Body of pancreas (tissue), 4 donors: ENCODE results near the gene ST6GAL1. TPM values are rescaled to one million over a fixed set of nuclear protein-coding genes. Genes with fewer than 3 reads are reported as not detected.

Experiments
- ATAC-seq: fragments of 150-250 bp; one replicate; pipeline ENCODE4 v1.9.1; 2016
- DNase-seq, 4 donors: peaks; one replicate each; pipeline ENCODE4 v3.0.0-alpha.2; 2019
- H3K27ac ChIP-seq, 4 donors: fragments of 200-600 bp; sonication (generic); 1 replicate in 3 of 4; 2 replicates in 1 of 4; pipeline versions ENCODE4 v1.5.1 to v1.6.1; 2016 to 2019; ENCODE audit warnings: mild to moderate bottlenecking in 1 of 4, mixed read lengths in 1 of 4, moderate library complexity in 1 of 4
- H3K27me3 ChIP-seq, 2 donors: fragments of 200-600 bp; sonication (generic); one replicate each; pipeline ENCODE4 v1.6.0; 2016; ENCODE audit warnings: mild to moderate bottlenecking in 1 of 2
- H3K36me3 ChIP-seq, 2 donors: fragments of 200-600 bp; sonication (generic); replicated peaks in 1 of 2; 2 replicates each; pipeline ENCODE4 v1.5.1; 2016; ENCODE audit warnings: low read depth in 2 of 2; ENCODE audit not compliant: insufficient read depth in 1 of 2
- H3K4me1 ChIP-seq: fragments of 200-600 bp; sonication (generic); one replicate; pipeline ENCODE4 v1.6.0; 2016
- H3K4me3 ChIP-seq, 2 donors: fragments of 200-600 bp; sonication (generic); 1 replicate in 1 of 2; 2 replicates in 1 of 2; pipeline ENCODE4 v1.5.1; 2016 to 2019
- H3K9me3 ChIP-seq, 3 donors: fragments of 200-600 bp; sonication (generic); 1 replicate in 2 of 3; 2 replicates in 1 of 3; pipeline ENCODE4 v1.5.1; 2016
- POLR2A ChIP-seq, 3 donors: fragments of 450-650 bp; IDR thresholded peaks; one replicate each; pipeline ENCODE4 v1.6.1; 2016; ENCODE audit warnings: antibody characterized with exemption in 3 of 3, mild to moderate bottlenecking in 2 of 3
- WGBS, 2 donors: methylation state at CpG; one replicate each; pipeline ENCODE4 v1.1.5; 2017; 5-methylcytosine and 5-hydroxymethylcytosine counted together
- intact Hi-C: fragments of 100-400 bp; cut with DNase I; formaldehyde crosslinking; loops from one replicate; pipeline ENCODE4 v1.15.1; 2023
- total RNA-seq, 2 donors: library from RNA; depleted of rRNA; stranded (reverse); fragments of >200 nt; gene quantifications; one replicate each; pipeline ENCODE4 v1.1.0, GENCODE V29; 2016
- TF ChIP-seq, protein P1 (sequence below), 7 experiments: fragments of 450-650 bp in 4 of 7; fragments of 200-600 bp in 3 of 7; sonication (generic) in 3 of 7; IDR thresholded peaks; one replicate each; pipeline ENCODE4 v1.5.1; 2016 to 2019; ENCODE audit warnings: antibody characterized with exemption in 7 of 7

ST6GAL1 gene
- total RNA-seq, 2 donors from 2014 or later, result 10.2 to 12.2 TPM

DNA sequence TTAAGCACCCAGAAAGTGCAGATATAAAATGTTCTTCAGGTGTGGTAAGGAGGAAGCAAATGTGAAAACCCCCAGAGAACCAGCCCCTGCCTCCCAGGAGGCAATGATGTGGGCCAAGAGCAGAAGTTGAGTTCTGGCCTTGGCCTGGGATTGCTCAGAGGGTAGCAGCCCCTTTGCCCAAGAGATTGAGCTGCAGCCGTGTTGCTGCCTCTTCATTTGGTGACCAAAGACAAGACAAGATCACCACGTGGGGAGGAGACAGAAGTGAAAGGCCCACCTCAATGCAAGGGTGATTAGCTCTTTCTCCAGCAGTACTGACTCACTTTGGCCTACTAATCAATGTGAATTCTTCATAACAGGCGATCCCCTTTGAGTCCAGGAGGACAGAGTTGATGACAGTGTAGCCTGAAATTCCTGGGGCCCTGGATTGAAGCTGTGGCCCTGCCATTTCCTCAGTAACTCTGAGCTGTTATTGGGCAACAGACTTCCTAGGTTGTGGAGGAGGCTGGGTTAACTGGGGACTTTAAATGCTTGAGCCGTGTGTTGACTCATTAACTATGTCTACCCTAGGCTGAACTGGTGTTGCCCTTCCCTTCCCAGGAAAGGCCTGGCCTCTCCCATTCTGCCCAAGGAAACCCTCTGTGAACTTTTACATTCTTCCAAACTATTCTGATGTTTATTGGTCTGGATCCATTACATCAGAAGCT is 86.5 kb downstream of the ST6GAL1 start:
- 53 to 57% methylated on average over 4 of the region's 4 CpGs for WGBS, 2 donors
- intact Hi-C loops, result no loop called here
- ATAC-seq (no peak), DNase-seq (no peak)
- Histone ChIP-seq H3K36me3 (no peaks in the 10 kb centered on the region), H3K9me3 (no peaks in the 10 kb centered on the region), H3K27me3 (no peaks in the 10 kb centered on the region), H3K4me1 (no peaks in the 10 kb centered on the region), H3K4me3 (no peak overlapping the region), H3K27ac (no peak overlapping the region)
- TF ChIP-seq, protein P1, sequence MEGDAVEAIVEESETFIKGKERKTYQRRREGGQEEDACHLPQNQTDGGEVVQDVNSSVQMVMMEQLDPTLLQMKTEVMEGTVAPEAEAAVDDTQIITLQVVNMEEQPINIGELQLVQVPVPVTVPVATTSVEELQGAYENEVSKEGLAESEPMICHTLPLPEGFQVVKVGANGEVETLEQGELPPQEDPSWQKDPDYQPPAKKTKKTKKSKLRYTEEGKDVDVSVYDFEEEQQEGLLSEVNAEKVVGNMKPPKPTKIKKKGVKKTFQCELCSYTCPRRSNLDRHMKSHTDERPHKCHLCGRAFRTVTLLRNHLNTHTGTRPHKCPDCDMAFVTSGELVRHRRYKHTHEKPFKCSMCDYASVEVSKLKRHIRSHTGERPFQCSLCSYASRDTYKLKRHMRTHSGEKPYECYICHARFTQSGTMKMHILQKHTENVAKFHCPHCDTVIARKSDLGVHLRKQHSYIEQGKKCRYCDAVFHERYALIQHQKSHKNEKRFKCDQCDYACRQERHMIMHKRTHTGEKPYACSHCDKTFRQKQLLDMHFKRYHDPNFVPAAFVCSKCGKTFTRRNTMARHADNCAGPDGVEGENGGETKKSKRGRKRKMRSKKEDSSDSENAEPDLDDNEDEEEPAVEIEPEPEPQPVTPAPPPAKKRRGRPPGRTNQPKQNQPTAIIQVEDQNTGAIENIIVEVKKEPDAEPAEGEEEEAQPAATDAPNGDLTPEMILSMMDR (IDR thresholded peaks at IDR 0.05), result no peak
- TF ChIP-seq POLR2A (IDR thresholded peaks at IDR 0.05), result no peak

DNA sequence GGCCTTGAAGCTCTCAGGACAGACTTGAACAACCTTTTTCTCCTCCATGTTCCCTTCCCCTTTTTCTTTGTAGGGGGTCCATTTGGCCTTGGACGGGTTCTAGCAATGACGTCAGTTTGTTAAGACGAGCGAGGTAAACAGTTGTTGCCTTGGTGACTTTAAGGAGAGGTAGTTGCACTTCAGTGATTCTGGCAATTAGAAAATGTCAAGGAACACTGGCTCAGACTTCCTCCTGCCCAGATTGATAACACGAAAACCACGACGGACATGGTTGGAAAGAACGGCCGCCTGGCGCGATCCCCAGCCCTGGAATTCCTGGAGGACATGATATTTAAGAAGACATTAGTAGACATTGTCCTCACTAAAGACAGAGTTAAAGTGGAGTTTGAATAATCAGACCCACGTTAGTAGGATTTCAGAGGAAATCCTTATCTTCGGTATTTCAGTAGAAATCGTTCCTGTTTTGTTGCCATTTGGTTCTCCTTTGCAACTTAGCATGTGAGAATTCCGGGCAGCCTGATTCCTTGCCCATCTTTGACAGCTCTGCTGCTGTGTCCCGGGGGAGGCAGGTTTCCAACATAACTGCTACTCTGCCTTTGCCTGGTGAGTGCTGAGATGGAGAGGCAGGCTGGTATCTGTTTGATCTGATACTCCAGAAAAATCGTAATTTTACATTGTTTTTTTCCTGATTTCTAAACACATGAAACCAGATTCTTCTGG is 87.3 kb downstream of the ST6GAL1 start:
- DNase-seq, result no peak
- Histone ChIP-seq H3K27me3 (no peaks in the 10 kb centered on the region), H3K4me3 (no peak overlapping the region)

DNA sequence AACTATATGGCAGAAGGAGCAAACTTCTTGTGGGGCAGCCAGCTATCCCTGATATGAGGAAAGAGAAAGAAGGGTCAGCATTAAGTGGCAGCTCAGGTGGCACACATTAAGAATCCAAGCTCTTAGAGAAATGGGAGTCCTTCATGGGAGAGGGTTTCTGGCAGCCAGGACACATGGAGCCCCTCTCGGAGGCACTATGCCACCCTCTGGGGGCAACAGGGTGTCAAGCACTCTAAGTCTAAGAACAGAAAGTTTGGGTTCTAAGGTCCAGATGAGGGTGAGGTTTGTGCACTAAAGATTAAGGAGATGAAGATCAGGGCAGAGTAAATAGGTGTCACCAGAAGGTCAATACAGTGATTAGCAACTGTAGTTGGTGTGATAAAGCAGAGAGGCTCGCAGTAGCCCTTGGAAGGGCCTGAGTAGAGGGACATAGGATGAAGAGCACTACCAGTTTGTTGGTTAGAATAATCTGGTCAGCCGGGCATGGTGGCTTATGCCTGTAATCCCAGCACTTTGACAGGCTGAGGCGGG is 89.3 kb downstream of the ST6GAL1 start:
- WGBS, 2 donors, result 58 to 70% methylated on average over 4 of the region's 4 CpGs
- no peaks in the 10 kb centered on the region for H3K36me3 ChIP-seq

More for the DNA sequence above, 87.3 kb downstream of the ST6GAL1 start:
- no peaks in the 10 kb centered on the region for H3K9me3 ChIP-seq
- no peaks in the 10 kb centered on the region for H3K36me3 ChIP-seq
- TF ChIP-seq, protein P1 (IDR thresholded peaks at IDR 0.05), result no peak
- no peak for TF ChIP-seq POLR2A (IDR thresholded peaks at IDR 0.05)
- WGBS, 2 donors, result 61 to 64% methylated on average over 17 of the region's 17 CpGs
- no peak overlapping the region for H3K27ac ChIP-seq
- H3K4me1 ChIP-seq, result no peaks in the 10 kb centered on the region
- no peak for ATAC-seq
- intact Hi-C loops, result no loop called here

DNA sequence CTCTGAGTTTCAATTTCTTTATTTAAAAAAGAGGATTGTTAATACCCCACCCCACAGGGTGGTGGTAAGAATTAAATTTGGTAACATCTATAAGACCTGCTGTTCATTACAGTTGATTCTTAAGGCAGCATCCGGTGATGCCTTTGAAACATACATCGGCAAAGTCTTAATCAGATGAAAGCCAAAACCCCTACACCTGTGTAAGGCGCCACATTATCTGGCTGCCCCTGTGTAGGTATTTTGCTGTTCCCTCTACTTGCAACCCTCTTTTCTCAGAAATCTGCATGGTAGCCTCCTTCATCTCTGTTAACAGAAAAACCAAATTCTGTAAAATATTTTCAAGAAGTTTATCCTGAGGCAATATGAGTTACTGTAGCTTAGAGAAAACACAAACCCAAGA is 90.0 kb downstream of the ST6GAL1 start:
- ATAC-seq (no peak), DNase-seq (no peak)
- no peak overlapping the region for H3K27ac ChIP-seq
- no peaks in the 10 kb centered on the region for H3K27me3 ChIP-seq
- TF ChIP-seq, protein P1 (IDR thresholded peaks at IDR 0.05), result no peak
- TF ChIP-seq POLR2A (IDR thresholded peaks at IDR 0.05), result no peak
- WGBS, 2 donors, result 80 to 96% methylated on average over 3 of the region's 3 CpGs
- H3K36me3 ChIP-seq, result no peaks in the 10 kb centered on the region
- H3K4me3 ChIP-seq, result no peak overlapping the region
- no peaks in the 10 kb centered on the region for H3K9me3 ChIP-seq
- intact Hi-C loops, result no loop called here
- H3K4me1 ChIP-seq, result no peaks in the 10 kb centered on the region

More for the DNA sequence above, 89.3 kb downstream of the ST6GAL1 start:
- ATAC-seq, result no peak
- no peaks in the 10 kb centered on the region for H3K4me1 ChIP-seq
- DNase-seq, result no peak
- H3K27ac ChIP-seq, result no peak overlapping the region
- TF ChIP-seq, protein P1 (IDR thresholded peaks at IDR 0.05), result no peak
- TF ChIP-seq POLR2A (IDR thresholded peaks at IDR 0.05), result no peak
- no peak overlapping the region for H3K4me3 ChIP-seq
- H3K9me3 ChIP-seq, result no peaks in the 10 kb centered on the region
- intact Hi-C loops, result no loop called here
- H3K27me3 ChIP-seq, result no peaks in the 10 kb centered on the region
